ENCODE data around the gene EXOC5.
A peak's percentile ranks its signal among the peaks of the same experiment; 100 is the strongest.

Gene EXOC5, protein sequence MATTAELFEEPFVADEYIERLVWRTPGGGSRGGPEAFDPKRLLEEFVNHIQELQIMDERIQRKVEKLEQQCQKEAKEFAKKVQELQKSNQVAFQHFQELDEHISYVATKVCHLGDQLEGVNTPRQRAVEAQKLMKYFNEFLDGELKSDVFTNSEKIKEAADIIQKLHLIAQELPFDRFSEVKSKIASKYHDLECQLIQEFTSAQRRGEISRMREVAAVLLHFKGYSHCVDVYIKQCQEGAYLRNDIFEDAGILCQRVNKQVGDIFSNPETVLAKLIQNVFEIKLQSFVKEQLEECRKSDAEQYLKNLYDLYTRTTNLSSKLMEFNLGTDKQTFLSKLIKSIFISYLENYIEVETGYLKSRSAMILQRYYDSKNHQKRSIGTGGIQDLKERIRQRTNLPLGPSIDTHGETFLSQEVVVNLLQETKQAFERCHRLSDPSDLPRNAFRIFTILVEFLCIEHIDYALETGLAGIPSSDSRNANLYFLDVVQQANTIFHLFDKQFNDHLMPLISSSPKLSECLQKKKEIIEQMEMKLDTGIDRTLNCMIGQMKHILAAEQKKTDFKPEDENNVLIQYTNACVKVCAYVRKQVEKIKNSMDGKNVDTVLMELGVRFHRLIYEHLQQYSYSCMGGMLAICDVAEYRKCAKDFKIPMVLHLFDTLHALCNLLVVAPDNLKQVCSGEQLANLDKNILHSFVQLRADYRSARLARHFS

DNA sequence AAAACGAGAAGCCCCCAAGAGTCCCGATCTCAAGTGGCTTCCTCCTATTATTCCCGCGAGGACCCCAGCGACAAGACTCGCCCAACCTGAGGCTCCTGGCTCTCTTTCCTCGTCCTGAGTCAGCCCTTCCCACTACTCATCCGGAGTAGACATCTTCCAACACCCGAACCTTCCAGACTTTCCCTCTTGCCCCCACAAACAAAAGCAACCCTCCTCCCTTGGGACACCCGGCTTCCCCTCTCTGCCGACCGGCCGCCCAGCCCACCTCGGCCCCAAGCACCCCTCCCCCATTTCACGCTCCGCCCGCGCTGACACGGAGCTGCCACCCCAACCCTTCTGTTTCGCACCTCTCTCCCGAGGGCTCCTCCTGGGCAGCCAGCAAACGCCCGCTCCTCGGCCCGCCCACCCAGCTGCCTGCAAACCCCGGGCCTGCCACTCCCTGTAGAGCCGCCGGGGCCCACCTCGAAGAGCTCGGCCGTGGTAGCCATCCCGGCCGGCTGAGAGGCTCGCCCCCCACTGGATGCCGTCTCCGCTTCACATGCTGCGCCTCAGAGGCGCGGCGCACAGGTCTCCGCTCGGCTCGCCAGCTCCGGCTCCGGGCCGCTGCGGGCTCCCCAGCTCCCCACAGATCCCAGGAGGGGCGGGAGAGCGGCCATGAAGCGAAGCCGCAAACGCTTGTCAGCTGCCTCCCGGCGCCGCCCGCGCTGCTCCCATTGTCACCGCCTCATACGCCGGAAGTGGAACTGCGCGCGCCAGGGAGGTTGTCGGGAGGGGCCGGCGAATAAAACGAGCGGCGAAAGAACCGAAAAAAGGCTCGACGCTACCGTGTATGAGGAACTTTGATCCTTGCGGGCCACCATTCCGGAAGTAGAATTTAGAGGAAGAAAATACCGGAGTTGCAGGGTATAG is at the start of gene EXOC5, which contains the start of gene AP5M1:
EXOC5 (minus strand) TSS at position 745 of the 909 bp plus-strand sequence; CDS start at position 488, 257 bp downstream.
AP5M1 (plus strand) TSS at position 811 of the 909 bp plus-strand sequence. CDS start 344 bp downstream, outside the sequence.
- peak within 1 kb of the TSS; percentile 92 to 93 for H3K9ac ChIP-seq (ENCODE audit: low read length in 2 of 2)
- no peaks in the 10 kb centered on the region for H3K36me3 ChIP-seq (ENCODE audit: control insufficient read depth in 2 of 2, insufficient read depth in 2 of 2, low read length in 2 of 2)
- H3K27me3 ChIP-seq (ENCODE audit: control insufficient read depth in 1 of 2, insufficient read depth in 2 of 2, low read length in 2 of 2): no peaks in the 10 kb centered on the region
- peak within 1 kb of the TSS; percentile 91 to 95 for H3K4me3 ChIP-seq (ENCODE audit: low read length in 2 of 2)
- H3K9me3 ChIP-seq (ENCODE audit: control insufficient read depth in 2 of 2, low read length in 2 of 2): no peaks in the 10 kb centered on the region
- H3K4me1 ChIP-seq (ENCODE audit: control insufficient read depth, insufficient read depth, low read length): peaks cover 3% of the 10 kb centered on the region
- peak within 1 kb of the TSS; percentile 74 for H3K27ac ChIP-seq (ENCODE audit: low read length)

DNA sequence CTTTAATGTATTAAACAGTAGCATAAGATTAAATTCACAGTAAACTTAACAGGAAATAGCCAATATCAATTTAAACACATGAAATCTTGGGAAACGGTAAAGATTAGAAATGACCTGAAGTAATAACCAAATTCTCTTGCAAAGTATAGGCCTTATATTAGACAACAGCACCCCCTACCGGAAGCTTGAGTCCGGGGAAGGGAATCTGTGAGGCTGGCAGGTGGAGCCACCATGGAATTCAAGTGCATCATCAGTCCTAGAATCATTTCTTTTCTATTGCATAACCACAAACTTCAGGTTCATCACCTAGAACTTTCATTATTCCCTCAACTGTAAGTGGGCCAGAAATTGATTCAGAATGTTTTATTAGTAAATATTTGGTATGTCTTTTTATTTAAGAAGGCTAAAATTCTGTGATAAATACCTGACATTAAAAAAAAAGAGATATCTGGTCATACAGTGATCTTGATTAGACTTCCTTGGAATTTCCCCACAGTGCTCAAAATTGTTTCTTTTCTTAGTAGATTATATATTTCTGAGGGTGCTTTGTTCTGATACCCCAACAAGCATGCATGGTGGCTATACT is 48.6 kb upstream of the EXOC5 start:
- H3K4me1 ChIP-seq (ENCODE audit: control insufficient read depth, insufficient read depth, low read length): no peaks in the 10 kb centered on the region
- no peaks in the 10 kb centered on the region for H3K27me3 ChIP-seq (ENCODE audit: control insufficient read depth in 1 of 2, insufficient read depth in 2 of 2, low read length in 2 of 2)
- no peaks in the 10 kb centered on the region for H3K36me3 ChIP-seq (ENCODE audit: control insufficient read depth in 2 of 2, insufficient read depth in 2 of 2, low read length in 2 of 2)
- H3K9me3 ChIP-seq (ENCODE audit: control insufficient read depth in 2 of 2, low read length in 2 of 2): no peaks in the 10 kb centered on the region
- no peak overlapping the region for H3K4me3 ChIP-seq (ENCODE audit: low read length in 2 of 2)
- H3K9ac ChIP-seq (ENCODE audit: low read length in 2 of 2): no peak overlapping the region
- H3K27ac ChIP-seq (ENCODE audit: low read length): no peak overlapping the region

DNA sequence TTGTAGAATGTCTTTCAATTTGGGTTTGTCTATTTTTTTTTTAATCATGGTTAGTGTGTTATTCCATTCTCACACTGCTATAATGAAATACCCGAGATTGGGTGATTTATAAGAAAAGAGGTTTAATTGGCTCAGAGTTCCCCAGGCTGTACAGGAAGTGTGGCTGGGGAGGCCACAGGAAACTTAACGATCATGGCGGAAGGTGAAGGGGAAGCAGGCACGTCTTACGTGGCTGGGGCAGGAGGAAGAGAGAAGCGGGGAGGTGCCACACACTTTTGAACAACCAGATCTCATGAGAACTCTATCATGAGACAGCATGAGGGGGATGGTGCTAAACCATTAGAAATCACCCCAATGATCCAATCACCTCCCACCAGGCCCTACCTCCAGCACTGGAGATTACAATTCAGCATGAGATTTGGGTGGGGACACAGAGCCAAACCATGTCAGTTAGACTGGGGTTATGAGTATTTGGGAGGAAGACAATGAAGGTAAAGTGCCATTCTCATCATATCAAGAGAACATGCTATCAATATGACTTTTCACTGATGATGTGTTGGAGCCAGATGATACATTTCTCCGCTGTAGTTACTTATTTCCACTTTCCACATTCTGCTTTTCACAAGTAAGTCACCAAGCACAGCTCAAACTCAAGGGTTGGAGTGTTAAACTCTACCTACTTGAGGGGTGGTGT is 45.8 kb upstream of the EXOC5 start:
- H3K4me3 ChIP-seq (ENCODE audit: low read length in 2 of 2): no peak overlapping the region
- no peak overlapping the region for H3K27ac ChIP-seq (ENCODE audit: low read length)
- no peak overlapping the region for H3K9ac ChIP-seq (ENCODE audit: low read length in 2 of 2)
- no peaks in the 10 kb centered on the region for H3K27me3 ChIP-seq (ENCODE audit: control insufficient read depth in 1 of 2, insufficient read depth in 2 of 2, low read length in 2 of 2)
- no peaks in the 10 kb centered on the region for H3K36me3 ChIP-seq (ENCODE audit: control insufficient read depth in 2 of 2, insufficient read depth in 2 of 2, low read length in 2 of 2)
- no peaks in the 10 kb centered on the region for H3K4me1 ChIP-seq (ENCODE audit: control insufficient read depth, insufficient read depth, low read length)
- no peaks in the 10 kb centered on the region for H3K9me3 ChIP-seq (ENCODE audit: control insufficient read depth in 2 of 2, low read length in 2 of 2)

DNA sequence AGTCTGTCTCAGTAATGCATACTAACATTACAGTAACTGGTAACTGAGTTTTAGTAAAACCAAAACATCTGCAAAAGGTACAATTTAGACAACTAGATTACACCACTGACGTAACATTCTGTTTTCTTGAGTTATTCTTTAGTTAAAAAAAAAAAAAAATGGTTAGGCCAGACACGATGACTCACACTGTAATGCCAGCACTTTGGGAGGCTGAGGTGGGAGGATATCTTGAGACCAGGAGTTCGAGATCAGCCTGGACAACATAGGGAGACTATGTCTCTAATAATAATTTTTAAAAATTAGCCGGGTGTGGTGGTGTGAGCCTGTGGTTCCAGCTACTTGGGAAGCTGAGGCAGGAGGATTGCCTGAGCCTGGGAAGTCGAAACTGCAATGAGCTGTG is 34.2 kb upstream of the EXOC5 start:
- peaks cover 3% of the 10 kb centered on the region in 2 donors for H3K27me3 ChIP-seq (ENCODE audit: control insufficient read depth in 1 of 2, insufficient read depth in 2 of 2, low read length in 2 of 2)
- H3K27ac ChIP-seq (ENCODE audit: low read length): no peak overlapping the region
- no peak overlapping the region for H3K4me3 ChIP-seq (ENCODE audit: low read length in 2 of 2)
- H3K9ac ChIP-seq (ENCODE audit: low read length in 2 of 2): no peak overlapping the region
- no peaks in the 10 kb centered on the region for H3K36me3 ChIP-seq (ENCODE audit: control insufficient read depth in 2 of 2, insufficient read depth in 2 of 2, low read length in 2 of 2)
- no peaks in the 10 kb centered on the region for H3K9me3 ChIP-seq (ENCODE audit: control insufficient read depth in 2 of 2, low read length in 2 of 2)
- no peaks in the 10 kb centered on the region for H3K4me1 ChIP-seq (ENCODE audit: control insufficient read depth, insufficient read depth, low read length)

DNA sequence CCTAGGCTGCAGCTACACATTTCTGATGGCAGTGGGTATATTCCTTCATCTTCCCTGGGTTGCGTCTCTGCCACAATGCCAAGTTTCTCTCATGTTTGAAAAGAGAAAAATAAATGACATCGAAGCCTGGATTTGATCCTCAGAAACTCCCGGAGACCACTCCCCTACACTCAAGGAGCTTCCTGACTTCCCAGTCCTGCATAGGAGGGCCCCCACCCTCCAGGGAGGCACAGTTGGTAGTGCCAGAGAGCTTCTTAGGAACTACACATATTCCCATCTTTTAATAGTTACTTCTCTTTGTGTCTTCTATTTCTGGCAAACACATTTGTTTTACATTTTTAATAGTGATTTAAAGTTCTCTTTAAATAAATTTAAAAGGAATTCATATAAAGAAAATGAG is 30.8 kb upstream of the EXOC5 start:
- Histone ChIP-seq H3K27me3 (ENCODE audit: control insufficient read depth in 1 of 2, insufficient read depth in 2 of 2, low read length in 2 of 2) (peaks cover 1 to 3% of the 10 kb centered on the region in 2 donors), H3K9me3 (ENCODE audit: control insufficient read depth in 2 of 2, low read length in 2 of 2) (no peaks in the 10 kb centered on the region), H3K27ac (ENCODE audit: low read length) (no peak overlapping the region), H3K36me3 (ENCODE audit: control insufficient read depth in 2 of 2, insufficient read depth in 2 of 2, low read length in 2 of 2) (no peaks in the 10 kb centered on the region), H3K9ac (ENCODE audit: low read length in 2 of 2) (no peak overlapping the region), H3K4me3 (ENCODE audit: low read length in 2 of 2) (no peak overlapping the region), H3K4me1 (ENCODE audit: control insufficient read depth, insufficient read depth, low read length) (no peaks in the 10 kb centered on the region)

DNA sequence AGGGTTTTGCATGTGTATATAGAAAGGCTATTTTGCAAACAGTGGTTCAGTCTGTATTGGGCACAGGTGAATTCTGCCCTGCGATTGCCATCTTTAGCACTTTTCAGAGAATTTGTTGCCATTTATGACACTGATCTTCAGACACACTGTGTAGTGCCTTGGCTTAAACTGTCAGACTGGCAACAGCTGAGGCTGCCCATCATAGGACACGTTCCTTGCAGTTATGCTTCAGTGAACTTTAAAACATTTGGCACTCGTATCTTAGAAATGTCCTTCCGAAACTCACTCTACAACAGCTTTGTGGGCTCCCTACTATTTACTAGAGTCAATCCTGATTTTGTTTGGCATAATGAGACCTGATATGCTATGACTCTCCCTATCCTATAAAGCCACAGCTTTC is 29.1 kb upstream of the EXOC5 start:
- Histone ChIP-seq H3K9me3 (ENCODE audit: control insufficient read depth in 2 of 2, low read length in 2 of 2) (no peaks in the 10 kb centered on the region), H3K36me3 (ENCODE audit: control insufficient read depth in 2 of 2, insufficient read depth in 2 of 2, low read length in 2 of 2) (no peaks in the 10 kb centered on the region), H3K27ac (ENCODE audit: low read length) (no peak overlapping the region), H3K4me3 (ENCODE audit: low read length in 2 of 2) (no peak overlapping the region), H3K9ac (ENCODE audit: low read length in 2 of 2) (no peak overlapping the region), H3K27me3 (ENCODE audit: control insufficient read depth in 1 of 2, insufficient read depth in 2 of 2, low read length in 2 of 2) (no peaks in the 10 kb centered on the region), H3K4me1 (ENCODE audit: control insufficient read depth, insufficient read depth, low read length) (no peaks in the 10 kb centered on the region)

DNA sequence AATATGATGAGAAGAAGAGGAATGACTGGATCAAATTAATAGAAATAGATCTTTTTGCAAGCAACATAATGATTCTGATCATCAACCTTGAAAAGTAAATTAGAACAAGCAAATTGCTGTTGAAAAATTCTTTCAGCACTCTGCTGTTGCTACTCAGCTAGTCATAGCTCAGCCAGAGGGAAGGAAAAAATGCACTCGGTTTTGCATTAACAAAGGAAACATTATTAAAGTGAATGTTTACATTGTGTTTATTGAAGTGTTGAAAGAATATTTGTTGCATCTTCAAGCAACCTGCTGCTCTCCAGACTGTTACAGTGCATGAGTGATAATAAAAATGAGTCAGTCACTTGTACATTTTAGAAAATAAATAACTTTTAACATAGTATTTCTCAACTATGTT is 26.5 kb upstream of the EXOC5 start:
- Histone ChIP-seq H3K4me1 (ENCODE audit: control insufficient read depth, insufficient read depth, low read length) (no peaks in the 10 kb centered on the region), H3K27ac (ENCODE audit: low read length) (no peak overlapping the region), H3K27me3 (ENCODE audit: control insufficient read depth in 1 of 2, insufficient read depth in 2 of 2, low read length in 2 of 2) (no peaks in the 10 kb centered on the region), H3K36me3 (ENCODE audit: control insufficient read depth in 2 of 2, insufficient read depth in 2 of 2, low read length in 2 of 2) (peaks cover 0 to 7% of the 10 kb centered on the region in 2 donors), H3K4me3 (ENCODE audit: low read length in 2 of 2) (no peak overlapping the region), H3K9ac (ENCODE audit: low read length in 2 of 2) (no peak overlapping the region), H3K9me3 (ENCODE audit: control insufficient read depth in 2 of 2, low read length in 2 of 2) (no peaks in the 10 kb centered on the region)

DNA sequence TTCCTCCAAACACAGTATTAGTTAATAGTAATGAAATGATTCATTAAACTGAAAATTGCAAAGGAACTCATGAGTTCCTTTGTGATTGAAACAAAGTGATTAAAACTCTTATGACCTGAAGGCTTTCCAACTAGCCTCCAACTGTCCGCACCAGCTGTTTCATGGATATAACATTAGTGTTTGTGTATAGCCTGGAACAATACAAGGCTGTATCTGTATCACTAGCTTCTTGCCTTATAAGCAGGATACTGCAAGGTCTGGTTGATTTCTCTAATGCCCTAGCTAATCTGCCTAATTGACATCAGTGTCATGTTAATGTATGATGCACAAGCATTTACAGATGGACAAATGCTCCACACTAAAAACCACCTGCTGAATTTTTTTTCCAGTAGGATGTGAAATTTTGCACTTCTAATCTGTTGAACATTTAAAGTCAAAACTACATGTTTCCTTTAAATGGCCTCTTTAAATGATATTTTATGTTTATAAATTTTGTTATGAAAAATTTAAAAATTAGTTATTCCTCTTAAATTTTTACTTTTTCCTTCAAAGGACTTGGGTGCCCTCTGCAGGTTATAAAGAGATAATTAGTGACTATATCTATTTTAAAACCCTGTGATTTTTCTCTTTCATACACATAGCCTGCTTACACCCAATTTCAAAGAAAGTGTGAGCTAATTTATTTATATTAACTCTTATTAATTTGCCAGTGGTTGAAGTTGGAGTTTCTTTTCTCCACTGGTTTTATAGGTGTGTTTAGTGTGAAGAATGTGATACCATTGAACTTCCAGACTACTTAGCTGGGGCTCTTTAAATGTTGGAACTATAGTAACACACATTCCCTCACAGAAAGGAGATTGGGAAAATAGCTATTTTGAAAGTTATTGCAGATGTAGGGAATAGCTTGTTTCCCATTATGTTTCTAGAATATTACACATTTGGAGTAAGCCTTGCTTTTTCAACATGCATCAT is 25.4 kb upstream of the EXOC5 start:
- H3K27me3 ChIP-seq (ENCODE audit: control insufficient read depth in 1 of 2, insufficient read depth in 2 of 2, low read length in 2 of 2): no peaks in the 10 kb centered on the region
- peaks cover 0 to 10% of the 10 kb centered on the region in 2 donors for H3K36me3 ChIP-seq (ENCODE audit: control insufficient read depth in 2 of 2, insufficient read depth in 2 of 2, low read length in 2 of 2)
- H3K27ac ChIP-seq (ENCODE audit: low read length): no peak overlapping the region
- H3K4me3 ChIP-seq (ENCODE audit: low read length in 2 of 2): no peak overlapping the region
- H3K9me3 ChIP-seq (ENCODE audit: control insufficient read depth in 2 of 2, low read length in 2 of 2): no peaks in the 10 kb centered on the region
- no peak overlapping the region for H3K9ac ChIP-seq (ENCODE audit: low read length in 2 of 2)
- H3K4me1 ChIP-seq (ENCODE audit: control insufficient read depth, insufficient read depth, low read length): no peaks in the 10 kb centered on the region
